GM08714 (cell line): ENCODE data around the gene CARNS1.

Experiments used
- H3K4me3 ChIP-seq: fragments of 200-500 bp; sonication (Bioruptor generic); 2 replicates; pipeline ENCODE4 v1.5.1; 2014; ENCODE audit warnings: mild to moderate bottlenecking, low read length, inconsistent platforms
- ZNF274 ChIP-seq: IDR thresholded peaks from 2 replicates; pipeline ENCODE4 v1.6.1; 2012; ENCODE audit warnings: mild to moderate bottlenecking, low read depth, low read length

The CARNS1 gene

GRCh38 chr11:67431346-67432249, 16.1 kb downstream of the CARNS1 start:
- H3K4me3 ChIP-seq, result no peak overlapping the region
- no peak for TF ChIP-seq ZNF274

GRCh38 chr11:67432655-67433349, 17.3 kb downstream of the CARNS1 start:
- no peak for TF ChIP-seq ZNF274

GRCh38 chr11:67433536-67434394, 18.3 kb downstream of the CARNS1 start:
- TF ChIP-seq ZNF274, result no peak
- no peak overlapping the region for H3K4me3 ChIP-seq

More at GRCh38 chr11:67432655-67433349, 17.3 kb downstream of the CARNS1 start:
- no peak overlapping the region for H3K4me3 ChIP-seq

- H3K4me3 ChIP-seq, result no peak overlapping the region
Measured at GRCh38 chr11:67434395-67434881, 19.0 kb downstream of the CARNS1 start.

GRCh38 chr11:67435031-67435726, 19.7 kb downstream of the CARNS1 start:
- TF ChIP-seq ZNF274, result no peak

More at GRCh38 chr11:67434395-67434881, 19.0 kb downstream of the CARNS1 start:
- no peak for TF ChIP-seq ZNF274

GRCh38 chr11:67435727-67436458, 20.4 kb downstream of the CARNS1 start:
- peak overlapping the region; percentile 85; the same call in 1 of the 2 replicates for H3K4me3 ChIP-seq
- TF ChIP-seq ZNF274, result no peak

More at GRCh38 chr11:67435031-67435726, 19.7 kb downstream of the CARNS1 start:
- no peak overlapping the region; the same call in 1 of the 2 replicates for H3K4me3 ChIP-seq

GRCh38 chr11:67436459-67437081, 21.1 kb downstream of the CARNS1 start:
- TF ChIP-seq ZNF274, result no peak
- H3K4me3 ChIP-seq, result peak overlapping the region; percentile 85

GRCh38 chr11:67437082-67437808, 21.8 kb downstream of the CARNS1 start, which contains the start of gene PTPRCAP:
PTPRCAP (minus strand) TSS chr11:67437682; CDS start chr11:67437619, 63 bp downstream.
- peak within 1 kb of the TSS; percentile 85 for H3K4me3 ChIP-seq

GRCh38 chr11:67437809-67438157, 22.3 kb downstream of the CARNS1 start:
- no peak for TF ChIP-seq ZNF274
- H3K4me3 ChIP-seq, result peak overlapping the region; percentile 85; the same call in 1 of the 2 replicates

More at GRCh38 chr11:67437082-67437808, 21.8 kb downstream of the CARNS1 start, which contains the start of gene PTPRCAP:
- TF ChIP-seq ZNF274, result no peak

- TF ChIP-seq ZNF274, result no peak
- peak overlapping the region; percentile 85; the same call in 1 of the 2 replicates for H3K4me3 ChIP-seq
Measured at GRCh38 chr11:67438158-67438902, 22.9 kb downstream of the CARNS1 start.
